Stomach (tissue), 4 donors: ENCODE measurements around the gene GAL3ST2.

Source experiments
- CTCF ChIP-seq, 7 experiments: fragments of 450-650 bp in 4 of 7; fragments of 200-600 bp in 3 of 7; sonication (generic) in 3 of 7; IDR thresholded peaks; one replicate each; pipeline ENCODE4 v1.5.1; 2016 to 2019; ENCODE audit warnings: antibody characterized with exemption in 7 of 7, control low read depth in 2 of 7, mild to moderate bottlenecking in 1 of 7
- POLR2A ChIP-seq, 4 donors: fragments of 450-650 bp; IDR thresholded peaks; one replicate each; pipeline ENCODE4 v1.6.1; 2016; ENCODE audit warnings: antibody characterized with exemption in 4 of 4, control low read depth in 2 of 4, mild to moderate bottlenecking in 1 of 4, moderate library complexity in 1 of 4
- POLR2AphosphoS5 ChIP-seq, 3 donors: sonication (generic); formaldehyde crosslinking; IDR thresholded peaks; one replicate each; pipeline ENCODE4 v1.6.1; 2016; ENCODE audit warnings: antibody characterized with exemption in 3 of 3

GRCh38 chr2:241833101-241833663 is 56.6 kb downstream of the GAL3ST2 start:
- TF ChIP-seq CTCF (IDR thresholded peaks at IDR 0.05) (no peak), POLR2AphosphoS5 (IDR thresholded peaks at IDR 0.05) (no peak), POLR2A (IDR thresholded peaks at IDR 0.05) (no peak)
